Nephron progenitor cell (in vitro differentiated cells): ENCODE data around the gene PHTF2.
"Not testable (repeated sequence)": the region's sequence is repeated elsewhere in the genome, so short reads cannot be mapped to it uniquely, and the experiment has no call there.

ENCODE experiments used
- DNase-seq: peaks from one replicate; pipeline ENCODE4 v3.0.0; 2021
- H3K27ac Mint-ChIP-seq: 2 replicates; pipeline ENCODE4 v1.8.0; 2021; ENCODE audit warnings: mild to moderate bottlenecking, moderate library complexity, mixed read lengths
- H3K27me3 Mint-ChIP-seq: 2 replicates; pipeline ENCODE4 v1.8.0; 2021; ENCODE audit warnings: mild to moderate bottlenecking, low read depth, mixed read lengths; ENCODE audit not compliant: poor library complexity
- H3K36me3 Mint-ChIP-seq: 2 replicates; pipeline ENCODE4 v1.8.0; 2021; ENCODE audit warnings: low read depth, mixed read lengths
- H3K4me1 Mint-ChIP-seq: 2 replicates; pipeline ENCODE4 v1.8.0; 2021; ENCODE audit warnings: mixed read lengths
- H3K4me3 Mint-ChIP-seq: 2 replicates; pipeline ENCODE4 v1.8.0; 2021; ENCODE audit warnings: mild to moderate bottlenecking, moderate library complexity, mixed read lengths
- H3K9me3 Mint-ChIP-seq: 2 replicates; pipeline ENCODE4 v1.8.0; 2021; ENCODE audit warnings: mild to moderate bottlenecking, moderate library complexity, mixed read lengths
- TF ChIP-seq, protein P1 (sequence below): fragments of 200-600 bp; sonication (generic); IDR thresholded peaks from 2 replicates; pipeline ENCODE4 v1.5.0; 2021; ENCODE audit warnings: antibody characterized with exemption

The PHTF2 gene

DNA sequence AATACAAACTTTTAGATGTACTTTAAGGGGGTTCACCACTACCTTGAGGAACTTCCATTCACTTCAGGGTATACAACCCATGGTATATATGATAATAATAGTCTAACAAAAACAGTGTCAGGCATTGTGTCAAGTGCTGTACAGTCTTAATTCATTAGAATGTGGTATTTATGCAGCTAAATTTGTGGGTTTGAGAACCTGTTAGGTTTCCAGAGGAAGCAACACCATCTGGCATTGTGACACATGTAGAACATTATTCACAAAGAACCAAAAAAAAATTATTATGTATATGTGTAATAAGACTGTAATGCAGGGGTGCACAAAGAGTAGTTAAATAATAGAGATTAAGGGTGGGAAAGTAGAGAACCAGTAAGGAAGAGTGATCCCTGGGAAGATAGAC is 26.7 kb upstream of the PHTF2 start:
- DNase-seq = no peak

DNA sequence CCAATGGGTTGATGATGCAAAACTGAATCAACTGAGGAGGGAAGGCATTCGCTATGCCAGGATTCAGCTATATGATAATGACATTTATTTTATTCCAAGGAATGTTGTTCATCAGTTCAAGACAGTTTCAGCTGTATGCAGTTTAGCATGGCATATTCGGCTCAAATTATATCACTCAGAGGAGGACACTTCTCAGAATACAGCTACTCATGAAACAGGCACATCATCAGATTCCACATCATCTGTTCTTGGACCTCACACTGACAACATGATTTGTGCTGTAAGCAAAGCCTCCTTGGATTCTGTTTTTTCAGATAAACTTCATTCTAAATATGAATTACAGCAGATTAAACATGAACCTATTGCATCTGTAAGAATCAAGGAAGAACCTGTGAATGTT is 20.0 kb upstream of the PHTF2 start:
- Mint-ChIP-seq H3K9me3 (peaks cover 1% of the 10 kb centered on the region), H3K36me3 (peaks cover 69% of the 10 kb centered on the region), H3K4me3 (no peak overlapping the region), H3K4me1 (no peaks in the 10 kb centered on the region), H3K27ac (no peak overlapping the region), H3K27me3 (no peaks in the 10 kb centered on the region)
- TF ChIP-seq, protein P1, sequence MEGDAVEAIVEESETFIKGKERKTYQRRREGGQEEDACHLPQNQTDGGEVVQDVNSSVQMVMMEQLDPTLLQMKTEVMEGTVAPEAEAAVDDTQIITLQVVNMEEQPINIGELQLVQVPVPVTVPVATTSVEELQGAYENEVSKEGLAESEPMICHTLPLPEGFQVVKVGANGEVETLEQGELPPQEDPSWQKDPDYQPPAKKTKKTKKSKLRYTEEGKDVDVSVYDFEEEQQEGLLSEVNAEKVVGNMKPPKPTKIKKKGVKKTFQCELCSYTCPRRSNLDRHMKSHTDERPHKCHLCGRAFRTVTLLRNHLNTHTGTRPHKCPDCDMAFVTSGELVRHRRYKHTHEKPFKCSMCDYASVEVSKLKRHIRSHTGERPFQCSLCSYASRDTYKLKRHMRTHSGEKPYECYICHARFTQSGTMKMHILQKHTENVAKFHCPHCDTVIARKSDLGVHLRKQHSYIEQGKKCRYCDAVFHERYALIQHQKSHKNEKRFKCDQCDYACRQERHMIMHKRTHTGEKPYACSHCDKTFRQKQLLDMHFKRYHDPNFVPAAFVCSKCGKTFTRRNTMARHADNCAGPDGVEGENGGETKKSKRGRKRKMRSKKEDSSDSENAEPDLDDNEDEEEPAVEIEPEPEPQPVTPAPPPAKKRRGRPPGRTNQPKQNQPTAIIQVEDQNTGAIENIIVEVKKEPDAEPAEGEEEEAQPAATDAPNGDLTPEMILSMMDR = no peak
- no peak for DNase-seq

More for the DNA sequence above, 26.7 kb upstream of the PHTF2 start:
- H3K4me3 Mint-ChIP-seq = no peak overlapping the region
- TF ChIP-seq, protein P1 = no peak
- H3K27me3 Mint-ChIP-seq = no peaks in the 10 kb centered on the region
- H3K36me3 Mint-ChIP-seq = peaks cover 77% of the 10 kb centered on the region
- no peak overlapping the region for H3K27ac Mint-ChIP-seq
- H3K4me1 Mint-ChIP-seq = no peaks in the 10 kb centered on the region
- H3K9me3 Mint-ChIP-seq = no peaks in the 10 kb centered on the region

DNA sequence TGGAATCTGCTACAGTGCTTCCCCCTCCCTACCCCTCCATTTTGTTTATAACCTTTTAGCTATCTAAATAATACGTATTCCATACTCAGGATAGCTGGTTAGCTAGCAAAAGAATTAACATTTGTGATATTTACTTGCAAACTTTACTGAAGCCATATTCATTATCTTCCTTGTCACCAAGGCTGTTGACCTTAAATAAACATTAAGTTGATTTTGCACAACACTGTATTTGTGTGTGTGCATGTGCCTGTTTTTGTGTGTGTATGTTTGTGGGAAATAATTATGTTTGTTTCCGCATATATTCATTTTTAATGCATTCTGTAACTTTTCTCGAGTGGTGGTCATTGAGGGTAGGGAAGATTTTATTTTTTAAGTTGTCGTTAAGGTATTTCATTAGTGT is 16.2 kb upstream of the PHTF2 start:
- Mint-ChIP-seq H3K4me1 (no peaks in the 10 kb centered on the region), H3K4me3 (no peak overlapping the region), H3K27ac (no peak overlapping the region), H3K36me3 (peaks cover 60% of the 10 kb centered on the region), H3K9me3 (peaks cover 19% of the 10 kb centered on the region), H3K27me3 (no peaks in the 10 kb centered on the region)
- no peak for DNase-seq
- TF ChIP-seq, protein P1 = no peak

DNA sequence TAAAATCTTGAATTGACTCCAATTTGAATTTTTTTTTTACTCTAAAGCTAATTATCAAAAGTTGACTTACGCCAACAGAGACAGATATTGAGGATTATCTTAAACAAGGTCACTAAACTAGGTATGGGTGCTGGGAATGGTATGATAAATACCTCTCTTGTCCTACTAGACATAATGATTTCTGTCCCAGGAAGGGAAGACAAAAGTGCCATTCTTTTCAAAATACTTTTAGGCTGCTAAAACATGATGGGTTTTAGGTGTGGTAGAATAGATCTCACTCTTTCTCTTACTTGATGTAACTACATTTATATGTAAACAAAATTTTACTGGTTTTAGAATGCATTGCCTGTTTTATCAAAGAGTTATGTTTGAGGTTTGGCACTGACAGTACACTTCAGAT is 15.5 kb upstream of the PHTF2 start:
- no peak for DNase-seq
- H3K27me3 Mint-ChIP-seq = no peaks in the 10 kb centered on the region
- H3K9me3 Mint-ChIP-seq = peaks cover 19% of the 10 kb centered on the region

DNA sequence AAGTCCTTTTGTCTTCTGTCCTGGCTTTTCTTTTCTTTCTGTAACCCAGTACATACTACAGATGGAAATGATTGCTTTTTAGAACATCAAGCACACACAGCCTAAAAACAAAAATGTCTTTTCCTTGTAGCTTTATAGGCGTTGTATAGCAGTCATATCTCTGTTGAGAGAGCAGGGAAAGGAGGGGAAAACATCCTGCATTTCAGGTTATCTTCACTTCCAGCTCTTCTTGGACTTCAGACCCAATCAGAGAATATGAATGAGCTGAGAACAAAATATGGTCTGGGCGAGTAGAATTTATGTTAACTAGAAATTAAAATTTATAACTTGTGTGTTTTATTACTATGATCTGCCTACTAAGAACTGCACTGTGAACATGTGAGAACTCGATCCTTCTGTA is 15.0 kb upstream of the PHTF2 start:
- TF ChIP-seq, protein P1 = no peak

More for the DNA sequence above, 15.5 kb upstream of the PHTF2 start:
- H3K36me3 Mint-ChIP-seq = peaks cover 57% of the 10 kb centered on the region
- H3K4me1 Mint-ChIP-seq = no peaks in the 10 kb centered on the region
- TF ChIP-seq, protein P1 = no peak
- no peak overlapping the region for H3K4me3 Mint-ChIP-seq
- no peak overlapping the region for H3K27ac Mint-ChIP-seq

DNA sequence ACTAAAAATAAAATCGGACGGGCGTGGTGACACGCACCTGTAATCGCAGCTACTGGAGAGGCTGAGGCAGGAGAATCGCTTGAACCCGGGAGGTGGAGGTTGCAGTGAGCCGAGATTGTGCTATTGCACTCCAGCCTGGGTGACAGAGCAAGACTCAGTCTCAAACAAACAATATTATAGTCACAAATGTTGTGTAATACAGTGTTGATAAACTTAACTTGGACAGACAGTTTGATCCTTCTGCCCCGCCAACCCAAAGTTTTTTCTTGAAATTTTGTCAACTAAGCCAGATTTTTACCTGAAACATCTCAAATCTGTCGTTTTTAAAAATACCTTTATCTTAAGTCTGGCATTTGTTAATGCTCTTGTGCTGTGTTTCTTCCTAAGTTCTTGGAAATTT is 14.1 kb upstream of the PHTF2 start:
- peak overlapping the region; percentile 24 for H3K27ac Mint-ChIP-seq
- peaks cover 48% of the 10 kb centered on the region for H3K36me3 Mint-ChIP-seq
- DNase-seq, H3K4me3 Mint-ChIP-seq, H3K4me1 Mint-ChIP-seq, H3K27me3 Mint-ChIP-seq: not testable (repeated sequence)
- peaks cover 19% of the 10 kb centered on the region for H3K9me3 Mint-ChIP-seq

More for the DNA sequence above, 15.0 kb upstream of the PHTF2 start:
- Mint-ChIP-seq H3K27me3 (no peaks in the 10 kb centered on the region), H3K9me3 (peaks cover 19% of the 10 kb centered on the region), H3K4me3 (no peak overlapping the region), H3K27ac (no peak overlapping the region), H3K36me3 (peaks cover 52% of the 10 kb centered on the region), H3K4me1 (no peaks in the 10 kb centered on the region)
- no peak for DNase-seq
